ENCODE measurements around the gene GH1. TPM values are rescaled to one million over a fixed set of nuclear protein-coding genes. Genes with fewer than 3 reads are reported as not detected.
A peak's percentile ranks its signal among the peaks of the same experiment; 100 is the strongest.
"Not testable (repeated sequence)": the region's sequence is repeated elsewhere in the genome, so short reads cannot be mapped to it uniquely, and the experiment has no call there.

Gene GH1
- total RNA-seq, 1 donor from 2014 or later, result not detected

DNA sequence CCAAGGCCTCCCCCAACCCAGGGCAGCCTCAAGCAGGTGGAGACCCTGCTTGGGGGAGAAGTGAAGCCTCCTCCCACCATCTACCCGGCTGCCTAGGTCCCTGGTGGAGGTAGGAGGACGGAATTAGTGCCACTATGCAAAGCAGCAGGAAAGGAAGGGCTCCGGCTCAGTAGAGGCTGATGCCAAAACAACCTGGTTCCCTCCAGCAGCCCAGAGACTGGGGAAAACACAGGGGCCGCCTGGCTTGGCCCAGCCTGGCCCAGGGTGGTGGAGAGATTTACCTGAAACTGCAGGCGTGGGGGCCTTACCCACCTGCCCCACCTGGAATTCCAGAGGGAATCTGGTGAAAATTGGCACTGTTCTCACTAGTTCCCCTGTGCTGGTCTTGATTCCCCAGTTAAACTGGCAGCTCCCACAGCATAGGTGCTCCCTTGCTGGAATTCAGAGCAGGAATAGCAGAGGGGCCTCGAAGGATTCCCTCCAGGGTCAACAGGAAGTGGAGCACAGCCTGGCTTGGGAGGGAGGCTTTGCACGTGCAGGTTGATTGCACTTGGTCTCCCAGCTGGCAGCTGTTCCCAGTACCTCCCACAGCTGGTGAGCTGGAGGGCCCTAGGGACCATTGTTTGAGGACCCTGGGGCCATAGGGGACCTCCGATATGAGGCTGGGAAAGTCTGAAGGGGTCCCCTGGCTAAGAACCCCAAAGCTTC is 9.0 kb upstream of the GH1 start:
- DNase-seq (ENCODE audit: low spot score), result no peak

DNA sequence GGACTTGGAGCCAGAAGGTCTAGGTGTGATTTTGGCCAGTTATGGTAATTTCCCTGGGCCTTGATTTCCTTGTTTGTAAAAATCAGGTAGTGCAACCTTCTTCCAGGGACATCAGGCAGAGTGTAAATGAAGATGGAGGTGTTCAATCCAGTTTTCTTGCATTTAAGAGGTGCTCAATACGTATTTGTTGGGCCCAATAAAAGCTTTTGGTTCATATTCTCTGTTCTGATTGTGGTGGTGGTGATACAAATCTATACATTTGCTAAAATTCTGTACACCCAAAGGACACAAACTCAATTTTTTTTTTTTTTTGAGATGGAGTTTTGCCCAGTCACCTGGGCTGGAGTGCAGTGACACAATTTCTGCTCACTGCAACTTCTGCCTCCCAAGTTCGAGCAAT is 7.5 kb upstream of the GH1 start:
- no peak for DNase-seq (ENCODE audit: low spot score)

DNA sequence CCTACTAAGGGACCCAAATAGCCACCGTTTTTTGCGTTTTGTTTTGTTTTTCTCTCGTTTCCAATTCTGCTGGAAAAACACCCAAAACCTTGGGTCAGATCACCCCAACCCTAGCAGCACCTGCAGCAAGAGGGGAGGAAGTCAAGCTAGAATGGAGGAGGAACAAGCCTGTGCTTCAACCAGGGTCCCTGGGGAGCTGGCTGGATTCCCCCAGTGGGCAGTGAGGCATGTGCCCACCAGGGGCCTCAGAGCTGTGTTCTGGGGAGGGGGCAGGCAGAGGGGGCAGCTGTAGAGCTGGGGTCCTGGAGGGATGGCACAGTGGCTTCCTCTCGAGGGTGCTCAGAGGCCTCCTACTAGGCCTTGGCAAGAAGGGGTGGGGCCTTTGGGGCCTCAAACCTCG is 7.0 kb upstream of the GH1 start:
- no peak for DNase-seq (ENCODE audit: low spot score)

DNA sequence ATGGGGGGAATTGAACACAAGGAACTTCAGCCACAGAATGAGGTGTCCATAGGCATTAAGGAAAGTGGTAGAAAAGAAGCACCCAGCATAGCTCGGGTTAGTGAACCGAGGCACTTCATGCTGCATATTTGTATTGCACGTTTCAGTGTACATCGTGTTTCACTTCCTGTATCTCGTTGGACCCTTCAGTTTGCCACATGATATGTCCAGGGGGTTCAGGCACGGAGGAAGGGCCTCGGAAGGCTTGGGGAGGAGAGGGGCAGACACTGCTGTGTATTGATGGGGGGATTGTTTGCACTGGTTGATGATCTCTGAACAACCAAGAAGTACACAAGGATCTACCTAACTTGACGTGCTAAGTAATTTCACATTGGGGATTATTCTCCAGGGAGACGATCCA is 3.8 kb upstream of the GH1 start:
- DNase-seq (ENCODE audit: low spot score), result not testable (repeated sequence)

DNA sequence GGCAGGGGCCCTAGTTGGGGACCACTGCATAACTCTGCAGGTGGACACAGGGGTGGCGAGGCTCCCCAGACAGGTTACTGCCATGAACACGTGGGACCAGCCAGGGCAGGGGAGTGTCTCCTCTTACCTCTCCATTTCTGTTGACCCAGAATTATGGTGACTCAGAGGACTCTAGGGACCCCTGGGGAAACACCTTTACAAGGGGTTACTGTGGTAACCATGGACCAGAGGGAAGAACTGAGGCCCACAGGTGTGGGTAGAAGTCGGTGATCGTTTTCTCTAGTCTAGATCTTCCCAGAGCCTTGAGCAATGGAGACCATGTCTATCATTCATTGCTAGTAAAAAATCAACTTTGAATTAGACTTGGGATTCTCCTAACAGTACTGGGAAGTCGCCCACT is 2.1 kb upstream of the GH1 start:
- not testable (repeated sequence) for DNase-seq (ENCODE audit: low spot score)

DNA sequence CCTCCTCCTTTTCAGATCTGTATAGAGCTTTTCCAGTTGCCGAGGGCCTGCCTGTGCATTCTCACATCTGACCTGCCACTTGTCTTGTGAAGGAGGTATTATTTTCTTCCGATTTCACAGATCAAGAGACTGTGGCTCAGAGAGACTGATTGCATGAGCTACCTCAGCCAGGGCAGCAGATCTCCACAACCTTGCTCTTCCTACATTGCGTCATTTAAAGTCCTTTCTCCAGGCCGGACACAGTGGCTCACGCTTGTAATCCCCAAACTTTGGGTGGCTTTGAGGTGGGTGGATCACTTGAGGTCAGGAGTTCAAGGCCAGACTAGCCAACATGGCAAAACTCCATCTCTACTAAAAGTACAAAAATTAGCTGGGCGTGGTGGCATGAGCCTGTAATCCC is 1.4 kb upstream of the GH1 start:
- not testable (repeated sequence) for DNase-seq (ENCODE audit: low spot score)

DNA sequence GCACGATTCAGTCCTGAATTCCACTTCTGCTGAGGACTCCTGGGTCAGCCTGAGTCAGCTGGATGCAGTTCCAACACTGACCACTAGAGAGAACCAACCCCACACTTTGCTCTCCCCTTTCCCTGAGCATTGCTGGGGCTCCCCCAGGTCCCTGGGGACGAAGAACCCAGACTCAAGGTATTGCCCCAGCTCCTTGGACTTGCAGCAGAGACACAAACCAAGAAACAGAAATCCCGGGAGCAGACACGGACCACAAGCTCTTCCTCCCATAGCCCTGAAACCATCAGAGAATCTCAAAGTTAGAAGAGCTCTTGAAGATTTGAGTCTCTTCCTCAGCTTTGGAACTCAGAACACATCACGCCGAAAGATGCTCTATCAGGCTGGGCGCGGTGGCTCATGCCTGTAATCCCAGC is 678 bp upstream of the GH1 start:
- peak; percentile 60 for DNase-seq (ENCODE audit: low spot score)

DNA sequence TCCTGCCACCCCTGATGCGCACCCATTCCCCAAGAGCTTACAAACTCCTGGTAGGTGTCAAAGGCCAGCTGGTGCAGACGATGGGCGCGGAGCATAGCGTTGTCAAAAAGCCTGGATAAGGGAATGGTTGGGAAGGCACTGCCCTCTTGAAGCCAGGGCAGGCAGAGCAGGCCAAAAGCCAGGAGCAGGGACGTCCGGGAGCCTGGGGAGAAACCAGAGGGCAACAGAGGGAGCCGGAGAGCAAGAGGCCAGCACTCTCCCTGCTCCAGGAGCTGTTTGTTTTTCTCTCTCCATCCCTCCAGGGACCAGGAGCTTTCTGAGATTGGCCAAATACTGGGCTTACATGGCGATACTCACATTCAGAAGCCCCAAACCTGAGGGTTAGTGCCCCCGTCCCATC is 334 bp downstream of the GH1 start:
- no peak for DNase-seq (ENCODE audit: low spot score)

DNA sequence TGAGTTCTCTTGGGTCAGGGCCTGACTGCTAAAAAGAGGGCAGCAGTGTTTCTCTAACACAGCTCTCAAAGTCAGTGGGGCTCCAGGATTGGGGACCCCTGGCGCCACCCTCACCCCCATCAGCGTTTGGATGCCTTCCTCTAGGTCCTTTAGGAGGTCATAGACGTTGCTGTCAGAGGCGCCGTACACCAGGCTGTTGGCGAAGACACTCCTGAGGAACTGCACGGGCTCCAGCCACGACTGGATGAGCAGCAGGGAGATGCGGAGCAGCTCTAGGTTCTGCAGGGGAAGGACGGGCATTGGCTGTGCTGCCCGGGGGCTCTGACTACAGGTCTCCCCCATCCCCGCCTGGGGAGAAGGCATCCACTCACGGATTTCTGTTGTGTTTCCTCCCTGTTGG is 993 bp downstream of the GH1 start:
- DNase-seq (ENCODE audit: low spot score), result no peak

DNA sequence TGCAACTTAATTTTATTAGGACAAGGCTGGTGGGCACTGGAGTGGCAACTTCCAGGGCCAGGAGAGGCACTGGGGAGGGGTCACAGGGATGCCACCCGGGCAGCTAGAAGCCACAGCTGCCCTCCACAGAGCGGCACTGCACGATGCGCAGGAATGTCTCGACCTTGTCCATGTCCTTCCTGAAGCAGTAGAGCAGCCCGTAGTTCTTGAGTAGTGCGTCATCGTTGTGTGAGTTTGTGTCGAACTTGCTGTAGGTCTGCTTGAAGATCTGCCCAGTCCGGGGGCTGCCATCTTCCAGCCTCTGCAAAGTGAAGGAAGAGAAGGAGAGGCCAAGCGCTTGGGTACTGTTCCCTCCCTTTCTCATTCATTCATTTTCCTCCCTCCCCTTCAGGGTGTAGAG is 1.4 kb downstream of the GH1 start:
- DNase-seq (ENCODE audit: low spot score), result not testable (repeated sequence)

DNA sequence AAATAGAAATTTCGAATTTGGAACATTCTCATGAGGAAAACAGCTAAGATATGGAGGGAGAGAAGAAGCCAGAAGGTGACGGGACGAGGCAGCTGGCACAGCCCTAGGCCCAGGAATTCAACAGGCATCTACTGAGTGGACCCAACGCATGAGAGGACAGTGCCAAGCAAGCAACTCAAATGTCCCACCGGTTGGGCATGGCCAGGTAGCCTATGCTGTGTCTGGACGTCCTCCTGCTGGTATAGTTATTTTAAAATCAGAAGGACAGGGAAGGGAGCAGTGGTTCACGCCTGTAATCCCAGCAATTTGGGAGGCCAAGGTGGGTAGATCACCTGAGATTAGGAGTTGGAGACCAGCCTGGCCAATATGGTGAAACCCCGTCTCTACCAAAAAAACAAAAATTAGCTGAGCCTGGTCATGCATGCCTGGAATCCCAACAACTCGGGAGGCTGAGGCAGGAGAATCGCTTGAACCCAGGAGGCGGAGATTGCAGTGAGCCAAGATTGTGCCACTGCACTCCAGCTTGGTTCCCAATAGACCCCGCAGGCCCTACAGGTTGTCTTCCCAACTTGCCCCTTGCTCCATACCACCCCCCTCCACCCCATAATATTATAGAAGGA is 2.0 kb downstream of the GH1 start:
- no peak for DNase-seq (ENCODE audit: low spot score)

DNA sequence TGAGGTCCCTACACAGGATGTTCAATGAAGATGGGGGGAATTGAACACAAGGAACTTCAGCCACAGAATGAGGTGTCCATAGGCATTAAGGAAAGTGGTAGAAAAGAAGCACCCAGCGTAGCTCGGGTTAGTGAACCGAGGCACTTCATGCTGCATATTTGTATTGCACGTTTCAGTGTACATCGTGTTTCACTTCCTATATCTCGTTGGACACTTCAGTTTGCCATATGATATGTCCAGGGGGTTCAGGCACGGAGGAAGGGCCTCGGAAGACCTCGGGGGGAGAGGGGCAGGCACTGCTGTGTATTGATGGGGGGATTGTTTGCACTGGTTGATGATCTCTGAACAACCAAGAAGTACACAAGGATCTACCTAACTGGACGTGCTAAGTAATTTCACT is 2.9 kb downstream of the GH1 start:
- not testable (repeated sequence) for DNase-seq (ENCODE audit: low spot score)

DNA sequence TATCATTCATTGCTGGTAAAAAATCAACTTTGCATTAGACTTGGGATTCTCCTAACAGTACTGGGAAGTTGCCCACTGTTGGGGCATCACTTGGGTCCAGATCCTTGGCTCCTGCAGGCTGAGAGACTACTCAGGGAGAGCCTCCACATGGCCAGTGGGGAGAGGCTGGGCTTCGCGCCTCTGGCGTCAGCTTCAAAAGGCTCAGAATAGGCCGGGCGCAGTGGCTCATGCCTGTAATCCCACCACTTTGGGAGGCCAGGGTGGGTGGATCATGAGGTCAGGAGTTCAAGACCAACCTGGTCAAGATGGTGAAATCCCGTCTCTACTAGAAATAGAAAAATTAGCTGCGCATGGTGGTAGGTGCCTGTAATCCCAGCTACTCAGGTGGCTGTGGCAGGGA is 4.2 kb downstream of the GH1 start:
- DNase-seq (ENCODE audit: low spot score), result no peak

DNA sequence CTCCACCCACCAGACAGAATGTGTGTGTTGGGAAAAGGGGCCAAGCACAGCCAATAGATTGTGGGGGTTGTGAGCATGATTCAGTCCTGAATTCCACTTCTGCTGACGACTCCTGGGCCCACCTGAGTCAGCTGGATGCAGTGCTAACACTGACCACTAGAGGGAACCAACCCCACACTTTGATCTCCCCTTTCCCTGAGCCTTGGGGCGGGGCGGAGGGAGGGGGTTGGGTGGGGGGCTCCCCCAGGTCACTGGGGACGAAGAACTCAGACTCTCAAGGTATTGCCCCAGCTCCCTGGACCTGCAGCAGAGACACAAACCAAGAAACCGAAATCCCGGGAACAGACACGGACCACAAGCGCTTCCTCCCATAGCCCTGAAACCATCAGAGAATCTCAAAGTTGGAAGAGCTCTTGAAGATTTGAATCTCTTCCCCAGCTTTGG is 7.0 kb downstream of the GH1 start:
- DNase-seq (ENCODE audit: low spot score), result peak; percentile 9

DNA sequence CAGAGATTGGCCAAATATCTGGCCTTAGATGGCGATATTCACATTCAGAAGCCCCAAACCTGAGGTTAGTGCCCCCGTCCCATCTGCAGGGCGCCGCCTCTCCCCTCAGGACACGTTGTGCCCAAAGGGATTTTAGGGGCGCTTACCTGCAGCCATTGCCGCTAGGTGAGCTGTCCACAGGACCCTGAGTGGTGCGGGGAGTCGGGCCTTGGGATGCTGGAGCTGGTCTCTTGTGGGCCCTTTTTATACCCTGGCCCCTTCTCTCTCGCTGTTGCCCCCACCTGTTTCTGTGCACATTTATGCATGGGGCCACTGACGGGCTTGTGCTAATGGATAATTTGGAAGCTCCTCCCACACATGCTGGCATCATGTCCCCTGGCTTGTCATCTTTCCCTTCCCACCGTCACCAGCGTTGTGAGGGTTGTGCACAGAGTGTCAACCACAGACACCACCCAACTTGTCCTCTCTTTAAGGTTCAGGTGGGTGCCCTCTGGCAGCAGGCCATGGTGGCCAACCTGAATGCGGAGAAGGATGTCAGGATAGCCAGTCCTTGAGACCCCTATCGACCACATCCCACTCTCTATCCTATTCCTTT is 7.5 kb downstream of the GH1 start, which contains the start of gene CSHL1:
Gene CSHL1 (minus strand): TSS at position 218 of the 595 bp plus-strand sequence. CDS start 62 bp downstream, at position 156.
- DNase-seq (ENCODE audit: low spot score), result no peak

DNA sequence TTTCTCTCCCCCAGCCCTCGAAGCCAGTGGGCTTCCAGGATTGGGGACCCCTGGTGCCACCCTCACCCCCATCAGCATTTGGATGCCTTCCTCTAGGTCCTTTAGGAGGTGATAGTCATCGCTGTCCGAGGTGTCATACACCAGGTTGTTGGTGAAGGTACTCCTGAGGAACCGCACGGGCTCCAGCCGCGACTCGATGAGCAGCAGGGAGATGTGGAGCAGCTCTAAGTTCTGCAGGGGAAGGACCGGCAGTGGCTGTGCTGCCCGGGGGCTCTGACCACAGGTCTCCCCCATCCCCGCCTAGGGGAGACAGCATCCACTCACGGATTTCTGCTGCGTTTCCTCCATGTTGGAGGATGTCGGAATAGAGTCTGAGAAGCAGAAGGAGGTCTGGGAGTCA is 8.5 kb downstream of the GH1 start:
- DNase-seq (ENCODE audit: low spot score), result no peak

DNA sequence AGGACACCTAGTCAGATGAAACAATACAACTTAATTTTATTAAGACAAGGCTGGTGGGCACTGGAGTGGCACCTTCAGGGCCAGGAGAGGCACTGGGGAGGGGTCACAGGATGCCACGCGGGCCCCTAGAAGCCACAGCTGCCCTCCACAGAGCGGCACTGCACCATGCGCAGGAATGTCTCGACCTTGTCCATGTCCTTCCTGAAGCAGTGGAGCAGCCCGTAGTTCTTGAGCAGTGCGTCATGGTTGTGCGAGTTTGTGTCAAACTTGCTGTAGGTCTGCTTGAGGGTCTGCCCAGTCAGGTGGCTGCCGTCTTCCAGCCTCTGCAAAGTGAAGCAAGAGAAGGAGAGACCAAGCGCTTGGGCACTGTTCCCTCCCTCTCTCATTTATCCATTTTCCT is 9.1 kb downstream of the GH1 start:
- DNase-seq (ENCODE audit: low spot score), result not testable (repeated sequence)

DNA sequence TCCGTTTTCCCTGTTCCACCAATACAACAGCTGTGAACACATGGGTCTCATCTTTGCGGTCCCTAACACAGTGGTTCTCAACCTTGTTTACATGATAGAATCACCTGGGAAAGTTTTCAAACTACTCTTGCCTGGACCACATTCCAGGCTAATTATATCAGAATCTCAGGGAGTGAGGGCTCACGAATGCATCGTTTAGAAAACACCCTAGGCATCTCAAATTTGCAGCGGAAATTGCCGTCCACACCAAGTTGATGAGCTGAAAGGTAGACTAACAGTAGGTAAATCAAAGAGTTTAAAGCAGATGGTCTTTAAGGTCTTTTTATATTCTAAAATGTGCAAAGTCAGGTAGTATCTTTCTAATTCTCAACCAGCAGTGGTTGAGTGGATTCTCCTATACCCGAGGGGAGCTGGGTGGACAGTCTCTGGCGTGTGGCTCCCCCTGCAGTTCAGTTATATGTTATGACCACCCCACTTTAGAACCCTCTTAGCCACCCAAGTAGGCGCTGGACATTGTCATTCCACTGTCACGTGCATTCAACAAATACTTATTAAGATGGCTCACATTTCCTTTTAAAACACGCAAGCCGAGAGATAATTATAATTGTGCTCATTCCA is 11.4 kb downstream of the GH1 start:
- not testable (repeated sequence) for DNase-seq (ENCODE audit: low spot score)

DNA sequence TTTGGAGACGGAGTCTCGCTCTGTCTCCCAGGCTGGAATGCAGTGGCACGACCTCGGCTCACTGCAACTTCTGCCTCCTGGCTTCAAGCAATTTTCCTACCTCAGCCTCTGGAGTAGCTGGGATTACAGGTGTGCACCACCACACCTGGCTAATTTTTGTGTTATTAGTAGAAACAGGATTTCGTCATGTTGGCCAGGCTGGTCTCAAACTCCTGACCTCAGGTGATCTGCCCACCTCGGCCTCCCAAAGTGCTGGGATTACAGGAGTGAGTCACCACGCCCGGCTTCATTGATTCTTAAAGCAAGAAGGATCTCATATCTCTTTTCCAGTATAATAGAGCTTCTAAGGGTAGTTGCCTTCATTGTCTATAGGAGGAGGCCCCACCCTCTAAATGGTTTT is 13.8 kb downstream of the GH1 start:
- not testable (repeated sequence) for DNase-seq (ENCODE audit: low spot score)

DNA sequence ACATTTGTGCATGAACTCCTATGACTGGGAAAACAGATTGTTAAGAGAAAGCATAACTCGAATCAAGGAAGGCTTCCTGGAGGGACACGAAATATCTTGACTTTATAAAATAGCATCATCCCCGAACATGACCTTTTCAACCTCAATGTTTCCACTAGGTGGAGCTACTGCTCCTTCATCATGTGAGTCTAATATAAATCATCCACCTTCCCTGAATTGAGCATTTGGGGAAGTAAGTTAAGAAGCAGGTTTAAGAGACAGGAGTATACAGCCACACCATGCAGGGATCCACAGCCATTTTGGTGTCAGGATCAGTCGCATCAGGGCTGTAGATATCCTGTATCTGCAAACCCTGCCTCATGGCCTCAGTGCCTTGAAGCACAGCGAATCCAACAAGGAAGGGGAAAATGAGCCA is 14.8 kb downstream of the GH1 start:
- DNase-seq (ENCODE audit: low spot score), result not testable (repeated sequence)

DNA sequence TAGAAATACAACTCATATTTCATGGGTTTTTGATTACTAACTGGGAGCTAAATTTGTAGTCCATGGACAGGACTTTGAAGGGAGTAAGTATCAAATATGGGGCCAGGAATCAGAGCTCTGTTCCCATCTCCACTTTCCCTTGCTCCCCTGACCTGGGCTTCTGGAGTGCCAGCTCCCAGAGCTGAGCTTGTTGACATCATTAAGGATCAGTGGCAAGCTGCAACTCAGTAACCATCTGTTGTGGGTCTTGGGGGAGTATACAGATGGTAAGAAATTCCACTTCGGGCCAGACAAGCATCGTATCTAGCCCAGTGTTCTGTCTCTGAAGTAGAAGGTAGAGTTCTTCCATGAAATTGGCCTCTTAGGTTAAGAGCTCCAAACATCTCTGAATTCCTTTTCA is 16.7 kb downstream of the GH1 start:
- DNase-seq (ENCODE audit: low spot score), result not testable (repeated sequence)
